Ishikawa (cell line): ENCODE results near the gene DDX49.

Experiments
- RAD21 ChIP-seq: IDR thresholded peaks from 2 replicates; pipeline ENCODE4 v1.6.1; 2012; ENCODE audit warnings: low read depth
- TAF1 ChIP-seq: IDR thresholded peaks from 2 replicates; pipeline ENCODE4 v1.6.1; 2012; ENCODE audit warnings: low read depth, mild to moderate bottlenecking
- ZBTB7A ChIP-seq: IDR thresholded peaks from 2 replicates; pipeline ENCODE4 v1.6.1; 2012; ENCODE audit warnings: low read depth

DNA sequence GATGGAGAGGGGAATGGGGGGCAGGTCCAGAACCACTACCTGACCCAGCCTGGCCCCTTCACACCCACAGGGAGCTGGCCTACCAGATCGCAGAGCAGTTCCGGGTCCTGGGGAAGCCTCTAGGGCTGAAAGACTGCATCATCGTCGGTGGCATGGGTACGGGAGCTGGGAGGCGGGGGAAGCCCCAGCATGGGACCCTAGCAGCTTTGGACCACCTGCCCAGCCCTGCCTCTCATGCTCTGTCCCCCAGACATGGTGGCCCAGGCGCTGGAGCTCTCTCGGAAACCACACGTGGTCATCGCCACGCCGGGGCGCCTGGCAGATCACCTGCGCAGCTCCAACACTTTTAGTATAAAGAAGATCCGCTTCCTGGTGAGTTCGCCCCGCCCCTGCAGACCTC lies 2.1 kb downstream of the DDX49 start:
- TF ChIP-seq TAF1 (no peak), RAD21 (no peak), ZBTB7A (no peak)
